ENCODE results near the gene MED27. TPM values are rescaled to one million over a fixed set of nuclear protein-coding genes. Genes with fewer than 3 reads are reported as not detected.

The MED27 gene
- total RNA-seq, 1 donor from 2014 or later = 31.3 TPM

- Mint-ChIP-seq H3K36me3 (ENCODE audit: low read depth) (peaks cover 5% of the 10 kb centered on the region), H3K4me3 (peak overlapping the region; percentile 0), H3K9me3 (peaks cover 3% of the 10 kb centered on the region), H3K4me1 (peaks cover 50% of the 10 kb centered on the region), H3K27ac (ENCODE audit: unreplicated experiment) (no peak overlapping the region), H3K27me3 (ENCODE audit: low read depth) (no peaks in the 10 kb centered on the region)
- TF ChIP-seq, protein P1, sequence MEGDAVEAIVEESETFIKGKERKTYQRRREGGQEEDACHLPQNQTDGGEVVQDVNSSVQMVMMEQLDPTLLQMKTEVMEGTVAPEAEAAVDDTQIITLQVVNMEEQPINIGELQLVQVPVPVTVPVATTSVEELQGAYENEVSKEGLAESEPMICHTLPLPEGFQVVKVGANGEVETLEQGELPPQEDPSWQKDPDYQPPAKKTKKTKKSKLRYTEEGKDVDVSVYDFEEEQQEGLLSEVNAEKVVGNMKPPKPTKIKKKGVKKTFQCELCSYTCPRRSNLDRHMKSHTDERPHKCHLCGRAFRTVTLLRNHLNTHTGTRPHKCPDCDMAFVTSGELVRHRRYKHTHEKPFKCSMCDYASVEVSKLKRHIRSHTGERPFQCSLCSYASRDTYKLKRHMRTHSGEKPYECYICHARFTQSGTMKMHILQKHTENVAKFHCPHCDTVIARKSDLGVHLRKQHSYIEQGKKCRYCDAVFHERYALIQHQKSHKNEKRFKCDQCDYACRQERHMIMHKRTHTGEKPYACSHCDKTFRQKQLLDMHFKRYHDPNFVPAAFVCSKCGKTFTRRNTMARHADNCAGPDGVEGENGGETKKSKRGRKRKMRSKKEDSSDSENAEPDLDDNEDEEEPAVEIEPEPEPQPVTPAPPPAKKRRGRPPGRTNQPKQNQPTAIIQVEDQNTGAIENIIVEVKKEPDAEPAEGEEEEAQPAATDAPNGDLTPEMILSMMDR (conservative IDR thresholded peaks at IDR 0.05) = no peak
- DNase-seq (ENCODE audit: low read depth, low spot score) = peak; percentile 14
Measured at GRCh38 chr9:131960851-131961495, 118.7 kb downstream of the MED27 start.

DNA sequence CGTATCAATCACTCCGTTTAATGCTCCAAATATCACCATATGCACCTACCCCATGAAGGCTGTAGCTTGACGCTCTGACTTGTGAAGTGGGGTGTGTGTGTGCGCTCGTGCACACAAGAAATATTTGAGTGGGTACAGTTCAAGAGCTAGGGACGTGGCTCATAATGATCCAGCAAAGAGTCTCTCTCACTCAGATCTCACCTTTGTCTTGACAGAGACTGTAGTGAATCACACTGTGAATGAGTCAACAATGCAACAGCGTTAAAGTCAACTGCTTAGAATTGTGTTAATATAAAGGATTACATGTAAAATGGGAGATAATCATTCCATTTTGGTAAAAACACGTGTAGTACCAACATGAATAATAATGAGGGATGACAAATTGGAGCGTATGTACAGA, 119.4 kb downstream of the MED27 start:
- H3K27ac Mint-ChIP-seq (ENCODE audit: unreplicated experiment) = peak overlapping the region; percentile 36
- peaks cover 3% of the 10 kb centered on the region for H3K9me3 Mint-ChIP-seq
- H3K4me3 Mint-ChIP-seq = no peak overlapping the region
- H3K4me1 Mint-ChIP-seq = peaks cover 47% of the 10 kb centered on the region
- H3K27me3 Mint-ChIP-seq (ENCODE audit: low read depth) = no peaks in the 10 kb centered on the region
- TF ChIP-seq, protein P1 (conservative IDR thresholded peaks at IDR 0.05) = no peak
- peaks cover 6% of the 10 kb centered on the region for H3K36me3 Mint-ChIP-seq (ENCODE audit: low read depth)
- no peak for DNase-seq (ENCODE audit: low read depth, low spot score)

- H3K4me3 Mint-ChIP-seq = no peak overlapping the region
- peaks cover 3% of the 10 kb centered on the region for H3K9me3 Mint-ChIP-seq
- peaks cover 6% of the 10 kb centered on the region for H3K36me3 Mint-ChIP-seq (ENCODE audit: low read depth)
- H3K4me1 Mint-ChIP-seq = peaks cover 43% of the 10 kb centered on the region
- DNase-seq (ENCODE audit: low read depth, low spot score) = no peak
- TF ChIP-seq, protein P1 (conservative IDR thresholded peaks at IDR 0.05) = no peak
- H3K27ac Mint-ChIP-seq (ENCODE audit: unreplicated experiment) = no peak overlapping the region
- H3K27me3 Mint-ChIP-seq (ENCODE audit: low read depth) = no peaks in the 10 kb centered on the region
Measured at GRCh38 chr9:131959887-131960286, 119.8 kb downstream of the MED27 start.

DNA sequence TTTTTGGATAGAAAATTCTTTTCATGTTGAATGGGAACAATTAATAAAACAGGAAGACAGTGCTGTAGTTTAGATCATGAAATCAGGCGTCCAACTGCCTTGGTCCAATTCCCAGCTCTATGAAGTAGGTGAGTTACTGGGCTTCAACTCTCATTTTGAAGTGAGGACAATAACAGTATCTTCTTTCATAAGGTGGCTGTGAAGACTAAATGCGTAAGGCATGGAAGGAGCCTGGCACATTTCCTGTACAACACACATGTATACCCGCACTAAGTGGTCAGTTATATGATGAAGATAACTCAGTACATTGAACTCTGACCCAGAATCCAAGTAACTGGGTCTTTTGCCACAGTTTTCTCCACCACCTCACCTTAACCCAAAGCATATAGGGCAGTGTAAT, 120.6 kb downstream of the MED27 start:
- Mint-ChIP-seq H3K27ac (ENCODE audit: unreplicated experiment) (no peak overlapping the region), H3K36me3 (ENCODE audit: low read depth) (peaks cover 6% of the 10 kb centered on the region), H3K4me1 (peaks cover 38% of the 10 kb centered on the region), H3K9me3 (peaks cover 3% of the 10 kb centered on the region), H3K27me3 (ENCODE audit: low read depth) (no peaks in the 10 kb centered on the region), H3K4me3 (no peak overlapping the region)
- TF ChIP-seq, protein P1 (conservative IDR thresholded peaks at IDR 0.05) = no peak
- no peak for DNase-seq (ENCODE audit: low read depth, low spot score)

DNA sequence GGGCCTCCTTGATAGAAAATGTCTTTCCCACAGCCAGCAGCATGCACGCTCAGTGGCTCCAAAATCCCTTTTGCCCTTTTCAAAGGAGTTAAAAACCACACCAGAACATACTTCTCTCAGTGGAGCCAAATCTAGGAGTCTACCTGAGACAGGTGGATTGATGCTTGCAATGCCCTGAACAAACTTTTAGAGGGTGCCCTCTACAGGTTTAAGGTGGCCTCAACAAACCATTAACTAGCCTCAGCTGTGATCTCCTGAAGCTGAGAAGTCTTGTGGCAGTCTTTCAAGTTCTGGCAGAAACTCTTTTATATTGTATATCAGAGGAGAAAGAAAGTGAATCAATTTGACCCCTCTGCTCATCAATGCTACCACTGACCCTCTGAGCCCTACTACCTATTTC, 125.4 kb downstream of the MED27 start:
- no peak for DNase-seq (ENCODE audit: low read depth, low spot score)
- H3K4me3 Mint-ChIP-seq = no peak overlapping the region
- TF ChIP-seq, protein P1 (conservative IDR thresholded peaks at IDR 0.05) = peak; percentile 43
- H3K9me3 Mint-ChIP-seq = no peaks in the 10 kb centered on the region
- peaks cover 2% of the 10 kb centered on the region for H3K36me3 Mint-ChIP-seq (ENCODE audit: low read depth)
- H3K4me1 Mint-ChIP-seq = peaks cover 9% of the 10 kb centered on the region
- no peaks in the 10 kb centered on the region for H3K27me3 Mint-ChIP-seq (ENCODE audit: low read depth)
- H3K27ac Mint-ChIP-seq (ENCODE audit: unreplicated experiment) = no peak overlapping the region

Data from neural crest cell (in vitro differentiated cells).